Fibroblast of pulmonary artery (primary cell): ENCODE measurements around the gene TRIM27.
"Not testable (repeated sequence)": the region's sequence is repeated elsewhere in the genome, so short reads cannot be mapped to it uniquely, and the experiment has no call there.

Experiments
- DNase-seq: peaks from one replicate; pipeline ENCODE4 v3.0.0-alpha.2; 2010; ENCODE audit warnings: low read depth
- H3K4me3 ChIP-seq: replicated peaks from 2 replicates; pipeline ENCODE4 v1.5.1; 2011; ENCODE audit warnings: low read depth, mild to moderate bottlenecking, control low read depth, low read length, moderate library complexity
- CTCF ChIP-seq: IDR thresholded peaks from 2 replicates; pipeline ENCODE4 v1.5.1; 2011; ENCODE audit warnings: mild to moderate bottlenecking, control low read depth, low read length, inconsistent platforms; ENCODE audit errors: missing control alignments

TRIM27 gene

GRCh38 chr6:28940294-28940857 lies 16.6 kb upstream of the TRIM27 start:
- DNase-seq, result no peak
- TF ChIP-seq CTCF, result no peak
- peak overlapping the region; percentile 57 for H3K4me3 ChIP-seq

GRCh38 chr6:28933069-28933468 lies 9.3 kb upstream of the TRIM27 start:
- no peak for TF ChIP-seq CTCF
- no peak for DNase-seq
- no peak overlapping the region for H3K4me3 ChIP-seq

- no peak overlapping the region for H3K4me3 ChIP-seq
- no peak for DNase-seq
- TF ChIP-seq CTCF, result no peak
Observed at GRCh38 chr6:28929887-28930620, 6.3 kb upstream of the TRIM27 start.

- not testable (repeated sequence) for H3K4me3 ChIP-seq, DNase-seq
Observed at GRCh38 chr6:28929339-28929738, 5.6 kb upstream of the TRIM27 start.

- no peak for TF ChIP-seq CTCF
- no peak overlapping the region for H3K4me3 ChIP-seq
- DNase-seq, result no peak
Observed at GRCh38 chr6:28927846-28928245, 4.1 kb upstream of the TRIM27 start.

GRCh38 chr6:28922821-28923317 lies 916 bp downstream of the TRIM27 start:
- peak; percentile 50 for DNase-seq
- no peak for TF ChIP-seq CTCF
- peak overlapping the region; percentile 94 for H3K4me3 ChIP-seq

- no peak for TF ChIP-seq CTCF
- H3K4me3 ChIP-seq, result peak overlapping the region; percentile 94
- peak; percentile 49 for DNase-seq
Observed at GRCh38 chr6:28922004-28922820, 1.6 kb downstream of the TRIM27 start.
